HepG2 (cell line): ENCODE results near the gene LRRC51.

Source experiments
- DNMT1 ChIP-seq: sonication (generic); formaldehyde crosslinking; IDR thresholded peaks from 2 replicates; pipeline ENCODE4 v1.5.1; 2020; ENCODE audit warnings: mild to moderate bottlenecking, missing genetic modification reagents
- IKZF4 ChIP-seq: sonication (generic); formaldehyde crosslinking; IDR thresholded peaks from 2 replicates; pipeline ENCODE4 v1.5.1; 2020; ENCODE audit warnings: borderline replicate concordance, mild to moderate bottlenecking, low read depth, missing genetic modification reagents; ENCODE audit errors: not compliant biosample characterization
- MYC ChIP-seq: sonication (generic); formaldehyde crosslinking; IDR thresholded peaks from 2 replicates; pipeline ENCODE4 v1.9.0; 2021; ENCODE audit warnings: missing genetic modification reagents, borderline replicate concordance
- NFE2 ChIP-seq: sonication (generic); formaldehyde crosslinking; IDR thresholded peaks from 2 replicates; pipeline ENCODE4 v1.4.0; 2020; ENCODE audit warnings: missing genetic modification reagents
- PHF8 ChIP-seq: sonication (generic); formaldehyde crosslinking; IDR thresholded peaks from 2 replicates; pipeline ENCODE4 v1.5.0; 2020; ENCODE audit warnings: missing genetic modification reagents
- RBAK ChIP-seq: sonication (generic); formaldehyde crosslinking; IDR thresholded peaks from 2 replicates; pipeline ENCODE4 v1.5.1; 2020; ENCODE audit warnings: mild to moderate bottlenecking, missing genetic modification reagents
- SIN3A ChIP-seq: IDR thresholded peaks from 2 replicates; pipeline ENCODE4 v1.6.1; 2011; ENCODE audit warnings: low read depth, mild to moderate bottlenecking, control low read depth, low read length, borderline replicate concordance
- ZBTB3 ChIP-seq: sonication (generic); formaldehyde crosslinking; IDR thresholded peaks from 2 replicates; pipeline ENCODE4 v1.4.0; 2020; ENCODE audit warnings: low read depth, mild to moderate bottlenecking, moderate library complexity, missing genetic modification reagents, borderline replicate concordance
- ZNF530 ChIP-seq: sonication (generic); formaldehyde crosslinking; IDR thresholded peaks from 2 replicates; pipeline ENCODE4 v1.5.0; 2020; ENCODE audit warnings: low read depth, mild to moderate bottlenecking, missing genetic modification reagents
- TF ChIP-seq, protein P1 (sequence below): sonication (generic); formaldehyde crosslinking; IDR thresholded peaks from 2 replicates; pipeline ENCODE4 v1.4.0; 2020; ENCODE audit warnings: missing genetic modification reagents
- TF ChIP-seq, protein P2 (sequence below): sonication (generic); formaldehyde crosslinking; IDR thresholded peaks from 2 replicates; pipeline ENCODE4 v1.5.0; 2020; ENCODE audit warnings: mild to moderate bottlenecking, missing genetic modification reagents, moderate library complexity
- TF ChIP-seq, protein P3 (sequence below): sonication (generic); formaldehyde crosslinking; IDR thresholded peaks from 2 replicates; pipeline ENCODE4 v1.5.0; 2020; ENCODE audit warnings: missing genetic modification reagents

GRCh38 chr11:72058416-72059034 is 22.1 kb upstream of the LRRC51 start:
- TF ChIP-seq DNMT1 (CRISPR knock-in tag) (no peak), ZNF530 (no peak), MYC (CRISPR knock-in tag) (no peak), IKZF4 (CRISPR knock-in tag) (no peak), NFE2 (CRISPR knock-in tag) (no peak), PHF8 (CRISPR knock-in tag) (no peak), ZBTB3 (CRISPR knock-in tag) (no peak), SIN3A (no peak), RBAK (CRISPR knock-in tag) (no peak)
- TF ChIP-seq, protein P1, sequence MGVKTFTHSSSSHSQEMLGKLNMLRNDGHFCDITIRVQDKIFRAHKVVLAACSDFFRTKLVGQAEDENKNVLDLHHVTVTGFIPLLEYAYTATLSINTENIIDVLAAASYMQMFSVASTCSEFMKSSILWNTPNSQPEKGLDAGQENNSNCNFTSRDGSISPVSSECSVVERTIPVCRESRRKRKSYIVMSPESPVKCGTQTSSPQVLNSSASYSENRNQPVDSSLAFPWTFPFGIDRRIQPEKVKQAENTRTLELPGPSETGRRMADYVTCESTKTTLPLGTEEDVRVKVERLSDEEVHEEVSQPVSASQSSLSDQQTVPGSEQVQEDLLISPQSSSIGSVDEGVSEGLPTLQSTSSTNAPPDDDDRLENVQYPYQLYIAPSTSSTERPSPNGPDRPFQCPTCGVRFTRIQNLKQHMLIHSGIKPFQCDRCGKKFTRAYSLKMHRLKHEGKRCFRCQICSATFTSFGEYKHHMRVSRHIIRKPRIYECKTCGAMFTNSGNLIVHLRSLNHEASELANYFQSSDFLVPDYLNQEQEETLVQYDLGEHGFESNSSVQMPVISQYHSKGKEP (CRISPR knock-in tag): no peak
- TF ChIP-seq, protein P2, sequence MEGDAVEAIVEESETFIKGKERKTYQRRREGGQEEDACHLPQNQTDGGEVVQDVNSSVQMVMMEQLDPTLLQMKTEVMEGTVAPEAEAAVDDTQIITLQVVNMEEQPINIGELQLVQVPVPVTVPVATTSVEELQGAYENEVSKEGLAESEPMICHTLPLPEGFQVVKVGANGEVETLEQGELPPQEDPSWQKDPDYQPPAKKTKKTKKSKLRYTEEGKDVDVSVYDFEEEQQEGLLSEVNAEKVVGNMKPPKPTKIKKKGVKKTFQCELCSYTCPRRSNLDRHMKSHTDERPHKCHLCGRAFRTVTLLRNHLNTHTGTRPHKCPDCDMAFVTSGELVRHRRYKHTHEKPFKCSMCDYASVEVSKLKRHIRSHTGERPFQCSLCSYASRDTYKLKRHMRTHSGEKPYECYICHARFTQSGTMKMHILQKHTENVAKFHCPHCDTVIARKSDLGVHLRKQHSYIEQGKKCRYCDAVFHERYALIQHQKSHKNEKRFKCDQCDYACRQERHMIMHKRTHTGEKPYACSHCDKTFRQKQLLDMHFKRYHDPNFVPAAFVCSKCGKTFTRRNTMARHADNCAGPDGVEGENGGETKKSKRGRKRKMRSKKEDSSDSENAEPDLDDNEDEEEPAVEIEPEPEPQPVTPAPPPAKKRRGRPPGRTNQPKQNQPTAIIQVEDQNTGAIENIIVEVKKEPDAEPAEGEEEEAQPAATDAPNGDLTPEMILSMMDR: no peak
- TF ChIP-seq, protein P3, sequence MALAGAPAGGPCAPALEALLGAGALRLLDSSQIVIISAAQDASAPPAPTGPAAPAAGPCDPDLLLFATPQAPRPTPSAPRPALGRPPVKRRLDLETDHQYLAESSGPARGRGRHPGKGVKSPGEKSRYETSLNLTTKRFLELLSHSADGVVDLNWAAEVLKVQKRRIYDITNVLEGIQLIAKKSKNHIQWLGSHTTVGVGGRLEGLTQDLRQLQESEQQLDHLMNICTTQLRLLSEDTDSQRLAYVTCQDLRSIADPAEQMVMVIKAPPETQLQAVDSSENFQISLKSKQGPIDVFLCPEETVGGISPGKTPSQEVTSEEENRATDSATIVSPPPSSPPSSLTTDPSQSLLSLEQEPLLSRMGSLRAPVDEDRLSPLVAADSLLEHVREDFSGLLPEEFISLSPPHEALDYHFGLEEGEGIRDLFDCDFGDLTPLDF: no peak
